NCI-H1930 (cell line): ENCODE measurements around the gene SAFB2.
"Not testable (repeated sequence)": the region's sequence is repeated elsewhere in the genome, so short reads cannot be mapped to it uniquely, and the experiment has no call there.

Source experiments
- DNase-seq, 2 experiments: peaks; one replicate each; lab custom pipeline; 2025; lab: John Stamatoyannopoulos, UW

SAFB2 gene

DNA sequence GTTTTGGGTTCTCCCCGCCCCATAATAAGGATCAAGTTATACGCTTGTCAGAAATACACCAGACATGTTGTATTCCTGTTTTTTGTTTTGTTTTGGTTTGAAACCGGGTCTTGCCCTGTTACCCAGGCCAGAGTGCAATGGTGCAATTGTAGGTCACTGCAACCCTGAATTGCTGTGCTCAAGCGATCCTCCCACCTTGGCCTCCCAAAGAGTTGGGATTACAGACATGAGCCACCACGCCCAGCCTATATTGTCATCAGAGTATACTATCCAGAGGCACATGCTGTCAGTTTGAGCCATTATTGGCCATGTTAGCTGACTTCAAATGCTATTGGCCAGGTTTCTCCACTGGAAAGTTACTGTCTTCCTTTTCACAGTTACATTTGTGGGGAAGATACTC is 10.1 kb upstream of the SAFB2 start:
- no peak for DNase-seq

DNA sequence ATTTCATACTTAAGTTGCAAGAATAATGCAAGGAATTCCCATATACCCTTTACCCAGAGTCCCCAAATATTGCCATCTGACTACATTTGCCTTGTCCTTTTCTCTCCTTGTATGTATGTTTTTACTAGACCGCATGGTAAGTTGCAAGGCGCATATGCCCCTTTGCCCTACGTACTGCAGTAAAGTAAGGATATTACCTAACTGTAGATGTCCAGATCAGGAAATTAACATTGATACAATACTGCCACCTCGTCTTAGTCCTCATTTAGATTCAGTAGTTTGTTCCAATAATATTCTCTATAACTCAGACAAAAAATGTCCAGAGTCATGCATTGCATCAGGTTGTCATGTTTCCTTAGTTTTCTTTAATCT is 9.7 kb upstream of the SAFB2 start:
- DNase-seq: no peak

GRCh38 chr19:5631567-5632240 is 9.1 kb upstream of the SAFB2 start:
- no peak for DNase-seq

DNA sequence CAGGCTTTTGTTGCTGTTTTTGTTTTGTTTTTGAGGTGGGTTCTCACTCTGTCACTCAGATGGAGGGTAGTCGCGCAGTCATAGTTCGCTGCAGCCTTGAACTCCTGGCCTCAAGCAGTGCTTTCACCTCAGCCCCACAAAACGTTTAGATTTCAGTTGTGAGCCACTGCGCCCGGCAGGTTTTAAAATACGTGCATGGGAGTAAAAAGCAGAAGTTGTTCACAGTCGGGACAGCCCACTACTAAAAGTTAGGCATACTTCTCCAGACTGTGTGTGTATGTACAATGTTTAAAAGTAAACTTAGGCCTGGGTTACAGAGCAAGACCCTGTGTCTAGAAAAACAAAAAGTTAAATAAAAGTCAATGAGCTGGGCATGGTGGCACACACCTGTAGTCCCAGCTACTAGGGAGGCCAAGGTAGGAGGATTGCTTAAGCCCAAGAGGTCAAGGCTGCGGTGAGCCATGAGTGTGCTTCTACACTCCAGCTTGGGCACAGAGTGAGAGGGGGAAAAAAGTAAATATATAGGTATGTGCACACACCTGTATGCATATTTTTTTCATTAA is 6.4 kb upstream of the SAFB2 start:
- no peak for DNase-seq

DNA sequence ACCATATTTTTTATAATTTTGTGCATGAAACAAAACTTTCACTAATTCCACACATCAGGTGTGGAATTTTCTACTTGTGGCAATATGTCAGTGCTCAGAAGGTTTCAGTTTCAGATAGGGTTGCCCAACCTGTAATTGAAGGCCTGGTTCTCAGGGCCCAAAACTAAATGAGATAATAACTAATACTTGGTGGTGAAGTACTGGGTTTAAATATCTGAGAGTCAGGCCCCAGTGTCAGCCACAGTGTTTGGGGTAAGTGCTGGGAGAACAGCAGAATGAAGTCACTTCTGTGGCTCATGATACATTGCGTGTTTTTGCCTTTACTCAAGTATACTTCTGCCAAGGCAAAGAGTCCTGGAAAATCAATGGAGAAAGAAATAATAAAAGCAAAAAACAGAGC is 5.9 kb upstream of the SAFB2 start:
- DNase-seq: no peak

GRCh38 chr19:5627395-5627904 is 4.9 kb upstream of the SAFB2 start:
- no peak for DNase-seq

- no peak for DNase-seq
Observed at GRCh38 chr19:5625641-5626040, 3.1 kb upstream of the SAFB2 start.

DNA sequence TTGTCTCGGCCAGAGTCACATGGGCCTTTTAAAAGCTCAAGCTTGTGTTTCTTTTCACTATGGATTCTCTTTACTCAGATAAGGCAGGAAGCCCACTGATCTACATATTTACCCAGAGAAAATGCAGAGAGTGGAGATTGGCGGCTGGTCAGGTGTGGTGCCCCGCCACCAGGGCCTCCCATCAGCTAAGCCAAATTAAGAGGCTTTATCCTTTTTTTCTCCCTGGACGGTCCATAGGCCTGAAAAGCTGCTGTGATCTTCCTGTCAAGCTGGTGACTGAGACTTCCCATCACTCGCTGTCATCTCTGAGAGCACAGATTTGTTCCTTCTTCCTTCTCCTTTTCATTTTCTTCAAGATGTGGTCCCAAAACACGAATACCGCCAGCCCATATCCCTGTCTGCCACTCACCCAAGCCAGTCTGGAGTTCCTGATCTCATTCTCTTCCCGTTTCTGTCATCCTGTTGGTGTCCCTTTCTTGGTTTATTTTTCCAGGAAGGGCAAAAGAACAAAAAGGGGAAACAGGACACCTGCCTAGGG is 2.2 kb upstream of the SAFB2 start:
- no peak for DNase-seq

GRCh38 chr19:5624018-5624663 is 1.6 kb upstream of the SAFB2 start:
- DNase-seq: no peak

DNA sequence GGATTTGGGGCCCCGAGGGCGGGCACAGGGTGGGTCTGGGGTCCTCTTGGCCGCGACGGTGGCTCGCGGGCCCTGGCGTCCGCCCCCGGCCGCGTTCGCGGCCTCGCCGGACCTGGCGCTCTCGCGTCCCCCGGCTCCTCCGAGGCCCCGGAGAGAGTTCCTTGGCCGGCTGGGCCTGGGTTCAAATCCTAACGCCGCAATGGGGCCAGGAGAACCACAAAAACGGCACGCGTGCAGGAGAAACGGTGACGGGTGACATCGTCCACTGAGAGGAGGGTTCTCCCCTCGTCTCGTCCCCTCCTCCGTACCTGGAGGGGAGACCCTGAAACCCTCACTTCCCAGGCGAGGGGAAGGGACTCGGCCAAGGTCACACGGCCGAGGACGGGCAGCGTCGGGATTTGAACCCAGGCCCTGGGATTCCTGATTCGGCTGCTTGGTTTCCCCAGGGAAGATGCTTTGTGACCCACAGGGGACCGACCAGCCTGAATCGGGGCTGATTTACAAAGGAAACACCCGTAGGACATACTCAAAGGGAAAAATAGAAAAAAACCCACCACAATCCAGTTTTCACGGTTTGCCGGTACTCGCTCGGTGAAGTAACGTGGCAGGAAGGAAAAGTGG is 931 bp upstream of the SAFB2 start:
- DNase-seq: no peak

GRCh38 chr19:5621945-5622464 is 571 bp downstream of the SAFB2 start:
- no peak for DNase-seq

DNA sequence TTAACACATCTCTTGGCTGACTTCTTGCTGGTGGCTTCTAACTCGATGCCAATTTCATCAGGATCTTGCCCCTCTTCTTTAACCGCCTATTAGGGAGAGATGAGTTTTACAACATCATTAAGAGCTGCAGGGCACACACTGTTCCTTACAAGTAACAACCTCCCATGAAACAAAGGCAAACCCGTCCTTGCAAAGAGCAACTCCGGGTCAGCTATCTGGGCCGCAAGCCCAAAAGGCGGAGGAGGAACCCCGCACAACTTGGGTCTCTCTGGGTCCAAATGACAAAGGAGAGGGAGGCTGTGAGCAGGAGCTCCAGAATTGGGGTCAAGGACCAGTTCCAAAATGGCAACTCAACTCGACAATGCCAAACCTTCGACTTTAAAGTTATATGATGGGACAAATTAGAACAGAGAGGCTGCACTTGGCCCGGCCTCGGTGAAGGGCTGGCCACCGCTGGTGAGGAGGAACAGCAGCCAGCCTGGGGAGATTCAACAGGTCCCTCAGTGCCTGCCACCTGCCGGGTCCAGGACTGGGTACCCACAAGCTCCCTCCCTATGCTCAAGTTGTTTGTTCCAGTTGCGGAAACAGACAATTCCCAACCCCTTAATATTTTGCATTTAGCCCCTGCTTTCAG is 1.1 kb downstream of the SAFB2 start:
- DNase-seq: no peak

- no peak for DNase-seq
Observed at GRCh38 chr19:5619946-5620345, 2.6 kb downstream of the SAFB2 start.

DNA sequence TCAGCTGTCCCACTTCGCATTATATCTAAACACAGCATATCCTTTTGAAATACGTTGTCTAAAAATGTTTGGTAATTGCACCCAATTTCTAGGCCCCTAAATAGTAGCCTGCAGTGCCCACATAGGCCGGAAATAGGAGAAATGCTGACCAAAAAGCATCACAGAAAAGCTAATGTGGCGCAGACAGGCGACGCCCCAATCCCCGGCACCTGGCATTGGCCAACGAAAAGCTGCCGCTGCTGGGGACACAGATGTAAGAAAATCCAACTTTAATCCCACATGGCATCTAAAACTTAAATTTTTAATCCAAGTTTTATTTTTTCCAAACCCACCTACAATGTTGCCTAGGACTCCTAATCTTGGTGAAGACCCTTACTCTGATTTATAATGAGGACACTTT is 4.0 kb downstream of the SAFB2 start:
- DNase-seq: no peak

DNA sequence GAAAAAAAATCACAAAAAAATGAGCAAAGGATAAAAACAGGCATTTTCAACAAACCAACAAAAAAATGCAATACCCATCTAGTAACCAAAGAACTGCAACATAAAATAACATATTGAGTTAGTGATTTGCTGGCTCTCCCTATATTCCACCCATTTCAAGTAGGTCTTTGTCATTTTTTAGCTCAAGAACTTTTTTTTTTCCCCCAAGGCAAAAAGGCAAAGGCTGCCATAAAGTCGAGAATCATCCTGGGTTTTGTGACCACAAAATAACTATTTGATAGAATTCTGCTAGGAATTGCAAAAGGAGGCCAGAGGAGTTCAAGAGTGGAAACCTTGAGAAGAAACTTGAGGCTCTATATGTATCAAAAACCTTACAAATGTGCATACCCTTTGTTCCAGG is 5.5 kb downstream of the SAFB2 start:
- DNase-seq: no peak

DNA sequence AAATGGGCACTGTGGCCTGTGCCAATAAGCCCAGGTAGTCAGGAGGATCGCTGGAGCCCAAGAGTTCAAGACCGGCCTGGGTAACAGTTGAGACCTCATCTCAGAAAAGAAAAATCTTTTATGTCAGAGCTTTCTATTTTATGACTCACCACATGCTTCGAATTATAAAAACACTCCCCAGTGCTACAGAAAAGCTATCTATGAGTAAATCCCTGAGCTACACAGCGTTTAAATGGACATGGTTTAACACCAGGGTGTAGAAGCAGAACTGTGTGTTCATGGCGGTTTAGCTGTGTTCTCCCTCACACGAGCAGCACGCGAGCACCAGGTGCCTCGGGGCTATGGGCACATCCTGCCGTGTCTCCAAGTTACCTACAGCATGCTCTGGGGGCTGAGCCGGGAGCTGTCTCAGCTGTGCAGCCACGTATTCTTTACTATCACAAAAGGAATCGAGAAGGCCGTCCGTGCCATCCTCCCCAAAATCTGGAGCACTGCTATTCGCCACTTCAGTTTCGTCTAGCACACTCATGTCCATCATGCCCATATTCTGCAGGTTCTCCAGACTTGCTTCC is 6.7 kb downstream of the SAFB2 start:
- DNase-seq: no peak

DNA sequence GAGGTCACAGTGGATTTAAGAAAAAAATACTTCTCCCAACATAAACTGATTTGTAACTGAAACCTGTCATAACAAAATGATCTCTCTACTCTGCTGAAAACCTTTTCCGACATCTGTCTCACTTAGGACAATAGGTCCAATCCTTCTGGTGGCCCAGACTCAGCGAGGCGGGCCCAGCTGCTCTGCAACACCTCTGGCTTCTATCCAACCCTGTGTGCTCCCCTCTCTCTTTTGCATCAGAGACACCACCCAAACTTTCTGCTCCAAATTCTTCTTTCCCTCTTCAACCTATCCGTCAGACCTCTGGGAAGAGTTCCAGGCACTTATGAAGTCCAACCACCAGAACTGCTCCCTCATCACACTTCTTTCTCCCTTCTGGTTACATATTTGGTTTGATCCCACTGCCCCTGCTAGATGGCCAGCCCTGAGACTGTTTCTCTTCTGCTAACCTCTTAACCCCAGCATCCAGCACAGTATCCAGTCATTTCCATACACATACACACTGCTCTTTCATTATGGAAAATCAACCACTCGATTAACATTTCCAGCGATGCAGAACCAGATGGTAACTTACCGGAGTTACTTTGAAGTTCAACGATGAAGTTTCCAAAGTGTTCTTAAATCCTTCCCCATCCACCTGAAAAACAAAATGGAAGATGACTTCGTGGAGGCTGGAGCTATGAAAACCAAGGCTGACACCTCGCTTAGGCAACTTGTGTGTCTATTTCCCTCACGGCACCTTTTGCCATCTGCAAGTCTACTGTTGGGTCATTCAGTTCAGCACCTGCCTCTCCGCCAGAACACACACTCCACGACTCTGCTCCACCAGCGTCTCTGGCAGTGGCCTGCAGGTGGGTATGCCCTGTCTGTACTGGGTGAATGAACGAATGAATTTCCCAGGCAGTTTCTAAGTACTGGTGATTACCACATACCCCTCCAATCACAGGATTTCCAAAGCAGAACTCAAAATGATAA is 9.4 kb downstream of the SAFB2 start:
- no peak for DNase-seq

GRCh38 chr19:5609881-5610448 is 12.6 kb downstream of the SAFB2 start:
- DNase-seq: no peak

DNA sequence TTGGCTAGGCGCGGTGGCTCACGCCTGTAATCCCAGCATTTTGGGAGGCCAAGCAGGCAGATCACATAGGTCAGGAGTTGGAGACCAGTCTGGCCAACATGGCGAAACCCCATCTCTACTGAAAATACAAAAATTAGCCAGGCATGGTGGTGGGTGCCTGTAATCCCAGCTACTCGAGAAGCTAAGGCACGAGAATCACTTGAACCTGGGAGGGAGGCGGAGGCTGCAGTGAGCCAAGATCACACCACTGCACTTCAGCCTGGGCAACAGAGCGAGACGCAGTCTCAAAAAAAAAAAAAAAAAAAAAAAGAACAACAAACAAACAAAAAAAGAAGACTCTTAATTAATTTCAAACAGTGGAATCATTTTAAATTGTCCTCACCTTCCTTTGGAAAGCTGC is 13.8 kb downstream of the SAFB2 start:
- DNase-seq: not testable (repeated sequence)

DNA sequence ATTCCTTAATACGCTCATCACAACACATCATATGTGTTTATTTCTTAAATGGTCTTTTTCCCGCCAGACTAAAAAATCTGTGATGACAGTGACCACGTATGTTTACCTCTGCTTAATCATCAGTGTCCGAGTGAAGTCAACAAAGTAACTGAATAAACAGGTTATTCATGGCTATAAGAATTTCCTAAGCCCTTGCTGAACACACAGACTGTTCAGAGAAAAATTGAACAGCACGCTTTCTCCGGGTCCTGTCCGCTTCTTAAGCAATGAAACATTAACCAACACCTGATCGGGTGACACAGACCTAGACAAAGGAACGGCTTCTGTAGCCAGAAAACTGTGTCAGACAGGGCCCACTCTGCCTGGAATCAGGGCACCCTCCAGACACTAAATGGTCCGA is 14.3 kb downstream of the SAFB2 start:
- DNase-seq: no peak
